H1 (cell line): ENCODE measurements around the gene SIX5. TPM values are rescaled to one million over a fixed set of nuclear protein-coding genes. Genes with fewer than 3 reads are reported as not detected.

Source experiments
- CTCF ChIA-PET: fragments of 300-600 bp; sonication (Branson Sonifier 250); formaldehyde crosslinking; loops from one replicate; lab custom pipeline; 2021; ENCODE audit not compliant: partially characterized antibody; lab: Charles Lee
- POLR2A ChIA-PET: fragments of 300-600 bp; sonication (Branson Sonifier 250); formaldehyde crosslinking; loops from one replicate; lab custom pipeline; 2021; ENCODE audit warnings: inconsistent platforms; ENCODE audit not compliant: partially characterized antibody; lab: Charles Lee
- DNase-seq, 2 experiments: peaks; one replicate each; pipeline versions ENCODE4 v3.0.0 to v3.0.0-alpha.2; 2010 to 2022; ENCODE audit warnings: low spot score in 2 of 2, low read depth in 1 of 2, mixed read lengths in 1 of 2
- FAIRE-seq: peaks from 2 replicates; lab custom pipeline; 2011; peaks lifted over from hg19 to GRCh38; lab: Jason Lieb, UNC
- H2AFZ ChIP-seq: 2 replicates; pipeline ENCODE4 v1.8.1; 2012; ENCODE audit warnings: low read length, inconsistent platforms
- H2AK5ac ChIP-seq: 2 replicates; pipeline ENCODE4 v1.6.1; 2013; ENCODE audit warnings: low read depth, low read length
- H2BK120ac ChIP-seq: replicated peaks from 2 replicates; pipeline ENCODE3; 2013; ENCODE audit warnings: low read depth, low read length, inconsistent platforms
- H2BK12ac ChIP-seq: 2 replicates; pipeline ENCODE4 v1.6.1; 2013; ENCODE audit warnings: low read depth, low read length
- H2BK15ac ChIP-seq: 2 replicates; pipeline ENCODE4 v1.6.1; 2013; ENCODE audit warnings: low read length
- H2BK20ac ChIP-seq: 2 replicates; pipeline ENCODE4 v1.6.1; 2013; ENCODE audit warnings: low read length
- H2BK5ac ChIP-seq: 2 replicates; pipeline ENCODE4 v1.6.1; 2013; ENCODE audit warnings: low read depth, low read length
- H3K14ac ChIP-seq: 2 replicates; pipeline ENCODE4 v1.6.1; 2013; ENCODE audit warnings: inconsistent platforms; ENCODE audit not compliant: insufficient read length
- H3K18ac ChIP-seq: 2 replicates; pipeline ENCODE4 v1.6.1; 2013; ENCODE audit warnings: low read length; ENCODE audit errors: extremely low read depth
- H3K23ac ChIP-seq: 2 replicates; pipeline ENCODE4 v1.6.1; 2013; ENCODE audit warnings: inconsistent platforms; ENCODE audit not compliant: insufficient read length
- H3K23me2 ChIP-seq: 2 replicates; pipeline ENCODE4 v1.6.1; 2013; ENCODE audit warnings: low read depth, low read length
- H3K27ac ChIP-seq: 2 replicates; pipeline ENCODE4 v1.6.1; 2011; ENCODE audit warnings: low read depth, low read length, inconsistent platforms
- H3K27me3 ChIP-seq, 4 experiments: replicated peaks in 1 of 4; 1 replicate in 1 of 4; 2 replicates in 3 of 4; pipeline versions ENCODE4 v1.6.1 to v1.8.1; 2011 to 2013; ENCODE audit warnings: low read length in 3 of 4, mild to moderate bottlenecking in 3 of 4, inconsistent platforms in 2 of 4, mixed read lengths in 2 of 4, moderate library complexity in 1 of 4; ENCODE audit not compliant: control insufficient read depth in 3 of 4, insufficient read depth in 3 of 4; ENCODE audit errors: extremely low read depth in 1 of 4
- H3K36me3 ChIP-seq, 4 experiments: 2 replicates each; pipeline versions ENCODE4 v1.6.1 to v1.8.1; 2011 to 2013; ENCODE audit warnings: mild to moderate bottlenecking in 4 of 4, low read length in 3 of 4, moderate library complexity in 2 of 4, control low read depth in 1 of 4, inconsistent platforms in 1 of 4; ENCODE audit not compliant: insufficient read depth in 4 of 4, control insufficient read depth in 2 of 4
- H3K4ac ChIP-seq: replicated peaks from 2 replicates; pipeline ENCODE3; 2013; ENCODE audit warnings: low read length, low read depth, mixed read lengths, inconsistent platforms; ENCODE audit not compliant: insufficient read length
- H3K4me1 ChIP-seq, 4 experiments: replicated peaks in 1 of 4; 1 replicate in 1 of 4; 2 replicates in 3 of 4; pipeline versions ENCODE4 v1.6.1 to v1.8.1; 2011 to 2013; ENCODE audit warnings: low read length in 3 of 4, inconsistent platforms in 2 of 4, mixed read lengths in 1 of 4; ENCODE audit not compliant: insufficient read depth in 4 of 4, control insufficient read depth in 3 of 4
- H3K4me2 ChIP-seq, 2 experiments: 2 replicates each; pipeline versions ENCODE4 v1.6.1 to v1.8.1; 2011 to 2013; ENCODE audit warnings: low read depth in 2 of 2, low read length in 2 of 2, control low read depth in 1 of 2, inconsistent platforms in 1 of 2, mild to moderate bottlenecking in 1 of 2; ENCODE audit not compliant: insufficient read depth in 1 of 2
- H3K4me3 ChIP-seq, 4 experiments: fragments of 200-600, 300-600 bp in 1 of 4; sonication (generic), shearing (Covaris generic), sonication (Bioruptor Twin) in 1 of 4; 2 replicates each; pipeline versions ENCODE4 v1.5.1 to v1.8.1; 2011 to 2016; ENCODE audit warnings: low read length in 4 of 4, low read depth in 3 of 4, control low read depth in 2 of 4, inconsistent platforms in 2 of 4, mild to moderate bottlenecking in 2 of 4, mixed read lengths in 1 of 4, moderate library complexity in 1 of 4; ENCODE audit not compliant: insufficient read depth in 2 of 4; ENCODE audit errors: extremely low read depth in 1 of 4
- H3K56ac ChIP-seq: replicated peaks from 2 replicates; pipeline ENCODE3; 2013; ENCODE audit warnings: low read depth, mild to moderate bottlenecking, mixed read lengths, low read length, inconsistent platforms; ENCODE audit not compliant: insufficient read length
- H3K79me1 ChIP-seq: 2 replicates; pipeline ENCODE4 v1.6.1; 2013; ENCODE audit warnings: low read depth, low read length, control low read depth
- H3K79me2 ChIP-seq, 2 experiments: 2 replicates each; pipeline versions ENCODE4 v1.6.1 to v1.8.1; 2012 to 2013; ENCODE audit warnings: low read length in 2 of 2, mild to moderate bottlenecking in 2 of 2, inconsistent platforms in 1 of 2; ENCODE audit not compliant: insufficient read depth in 2 of 2, control insufficient read depth in 1 of 2
- H3K9ac ChIP-seq, 4 experiments: replicated peaks in 1 of 4; 1 replicate in 1 of 4; 2 replicates in 3 of 4; pipeline versions ENCODE4 v1.6.1 to v1.8.1; 2011 to 2013; ENCODE audit warnings: low read depth in 3 of 4, low read length in 3 of 4, control low read depth in 2 of 4, mild to moderate bottlenecking in 2 of 4, moderate library complexity in 2 of 4, inconsistent platforms in 1 of 4; ENCODE audit errors: extremely low read depth in 1 of 4
- H3K9me3 ChIP-seq, 2 experiments: 2 replicates each; pipeline versions ENCODE4 v1.6.1 to v1.8.1; 2012 to 2013; ENCODE audit warnings: mild to moderate bottlenecking in 2 of 2, moderate library complexity in 2 of 2, control low read depth in 1 of 2, inconsistent platforms in 1 of 2, low read depth in 1 of 2, low read length in 1 of 2, mixed read lengths in 1 of 2; ENCODE audit not compliant: insufficient read depth in 2 of 2
- H4K20me1 ChIP-seq, 2 experiments: replicated peaks in 1 of 2; 2 replicates each; pipeline versions ENCODE3 to v1.8.1; 2011 to 2013; ENCODE audit warnings: inconsistent platforms in 2 of 2, low read length in 2 of 2, mild to moderate bottlenecking in 1 of 2; ENCODE audit not compliant: insufficient read depth in 2 of 2, control insufficient read depth in 1 of 2
- H4K5ac ChIP-seq: 2 replicates; pipeline ENCODE4 v1.6.1; 2013; ENCODE audit warnings: low read length, low read depth, mixed read lengths, inconsistent platforms; ENCODE audit not compliant: insufficient read length
- H4K8ac ChIP-seq: 2 replicates; pipeline ENCODE4 v1.8.0; 2013; ENCODE audit warnings: mild to moderate bottlenecking, moderate library complexity, low read length, inconsistent platforms; ENCODE audit not compliant: insufficient read depth; ENCODE audit errors: extremely low read depth
- H4K91ac ChIP-seq: replicated peaks from 2 replicates; pipeline ENCODE3; 2013; ENCODE audit warnings: low read length, mixed read lengths, inconsistent platforms; ENCODE audit not compliant: insufficient read length
- EGR1 ChIP-seq: IDR thresholded peaks from 2 replicates; pipeline ENCODE4 v1.6.1; 2011; ENCODE audit warnings: low read depth, low read length, borderline replicate concordance
- POLR2AphosphoS5 ChIP-seq: IDR thresholded peaks from 2 replicates; pipeline ENCODE4 v1.6.1; 2011; ENCODE audit warnings: low read depth, low read length
- SP1 ChIP-seq: IDR thresholded peaks from 2 replicates; pipeline ENCODE4 v1.6.1; 2011; ENCODE audit warnings: low read depth, low read length
- TEAD4 ChIP-seq: IDR thresholded peaks from 2 replicates; pipeline ENCODE4 v1.6.1; 2012; ENCODE audit warnings: low read depth, low read length, inconsistent platforms, mixed read lengths
- WGBS, 2 experiments: shearing (Covaris generic) in 1 of 2; methylation state at CpG; one replicate each; pipeline versions ENCODE4 v1.1.6 to v1.1.7; 2013 to 2015; ENCODE audit warnings: low lambda C conversion rate in 2 of 2, mixed read lengths in 2 of 2, inconsistent platforms in 1 of 2, low coverage in 1 of 2, missing lambda C conversion rate in 1 of 2; ENCODE audit not compliant: insufficient replicate concordance in 2 of 2, insufficient coverage in 1 of 2, insufficient read length in 1 of 2; ENCODE audit errors: extremely low coverage in 1 of 2, missing lambda C conversion rate in 1 of 2; 5-methylcytosine and 5-hydroxymethylcytosine counted together
- polyA plus RNA-seq, 7 experiments: library from polyadenylated mRNA; depleted of rRNA in 3 of 7; stranded (reverse) in 5 of 7; unstranded in 2 of 7; fragments of >200 nt in 5 of 7; fragments of 200-250 nt in 2 of 7; gene quantifications; 1 replicate in 5 of 7; 2 replicates in 1 of 7; 4 replicates in 1 of 7; pipeline versions ENCODE4 v1.2.1 to v1.2.3, GENCODE V29; 2011 to 2013; ENCODE audit warnings: missing spikeins in 2 of 7, mixed read lengths in 2 of 7
- total RNA-seq: library from RNA; stranded (reverse); fragmentation: NEBNext Ultra II Directional; extraction: Animal tissue kit (Norgen Biotek cat#: 25700); gene quantifications from 2 replicates; pipeline ENCODE4 v1.2.1, GENCODE V29; 2021

SIX5 gene
- total and polyA plus RNA-seq, 2 of the 8 experiments (the other 6 are each of a cell fraction or from before 2014, with no cell fraction given), result 20.9 to 24.2 TPM

DNA sequence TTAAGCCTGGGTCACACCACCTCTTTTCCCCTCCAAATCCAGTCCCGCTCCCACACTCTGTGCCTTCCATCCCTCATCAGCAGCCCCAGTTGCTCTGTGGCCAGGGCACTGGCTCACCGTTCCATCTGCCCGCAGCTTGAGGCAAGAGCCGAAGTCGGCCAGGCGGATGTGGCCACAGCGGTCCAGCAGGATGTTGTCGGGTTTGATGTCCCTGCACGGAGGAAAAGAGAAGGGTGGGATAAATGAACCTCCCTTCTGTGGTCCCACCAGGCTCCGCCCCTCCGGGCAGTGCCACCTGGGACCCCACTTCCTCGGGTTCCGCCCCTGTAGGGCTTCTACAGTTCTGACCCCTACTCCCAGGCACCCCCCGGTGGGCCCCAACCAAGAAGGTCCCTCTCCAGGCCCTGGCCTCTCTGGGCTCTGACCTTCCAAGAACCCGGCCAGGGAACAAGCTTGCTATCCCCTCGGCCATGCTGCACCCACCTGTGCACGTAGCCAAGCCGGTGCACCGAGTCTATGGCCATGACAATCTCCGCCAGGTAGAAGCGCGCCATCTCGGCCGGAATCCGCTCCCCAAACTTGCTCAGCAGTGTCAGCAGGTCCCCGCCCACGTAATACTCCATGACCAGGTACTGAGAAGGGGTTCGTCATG, 9.1 kb upstream of the SIX5 start:
- Histone ChIP-seq H3K4me1 (peaks cover 3 to 26% (median 15%) of the 10 kb centered on the region in 4 experiments), H4K91ac (no peak overlapping the region), H3K79me2 (no peaks in the 10 kb centered on the region), H3K27ac (no peak overlapping the region), H4K5ac (no peak overlapping the region), H3K27me3 (peaks cover 0 to 6% (median 0%) of the 10 kb centered on the region in 4 experiments; a peak in 1 of 7 replicates), H2AK5ac (no peak overlapping the region), H3K36me3 (peaks cover 3 to 10% (median 7%) of the 10 kb centered on the region in 4 experiments; a peak in 5 of 8 replicates), H3K56ac (no peak overlapping the region), H3K4ac (no peak overlapping the region), H3K18ac (no peak overlapping the region), H3K9me3 (no peaks in the 10 kb centered on the region), H3K23me2 (peaks cover 4% of the 10 kb centered on the region; the same call in 1 of the 2 replicates), H4K20me1 (peaks cover 4 to 15% of the 10 kb centered on the region in 2 experiments), H3K4me3 (no peak overlapping the region), H2BK15ac (no peak overlapping the region), H2BK12ac (no peak overlapping the region), H2BK120ac (no peak overlapping the region), H2BK5ac (no peak overlapping the region), H2BK20ac (no peak overlapping the region), H3K14ac (no peak overlapping the region), H4K8ac (no peak overlapping the region; the same call in 1 of the 2 replicates), H3K79me1 (no peaks in the 10 kb centered on the region), H2AFZ (no peak overlapping the region), H3K23ac (no peak overlapping the region), H3K9ac (no peak overlapping the region), H3K4me2 (no peak overlapping the region; a peak in 1 of 4 replicates)
- DNase-seq, result no peak
- 93% methylated on average over 28 of the region's 28 CpGs; no CpG with 5 or more reads in 1 of the 2 experiments for WGBS, 2 experiments
- ChIA-PET CTCF (interaction anchor here (1.7 kb wide), 1 partner anchor 37 kb away, joined by 5 read pairs; the partner anchor contains the start of gene RSPH6A), POLR2A (interaction anchor here (0.7 to 9.5 kb wide), 3 partner anchors 7 to 61 kb away, joined by 3 to 133 read pairs (median 5); partner anchors contain the start of gene SIX5)
- FAIRE-seq, result no peak
- TF ChIP-seq TEAD4, result no peak
- no peak for TF ChIP-seq POLR2AphosphoS5
- TF ChIP-seq SP1, result no peak
- TF ChIP-seq EGR1, result no peak
